ENCODE results near the gene MOK.

DNA sequence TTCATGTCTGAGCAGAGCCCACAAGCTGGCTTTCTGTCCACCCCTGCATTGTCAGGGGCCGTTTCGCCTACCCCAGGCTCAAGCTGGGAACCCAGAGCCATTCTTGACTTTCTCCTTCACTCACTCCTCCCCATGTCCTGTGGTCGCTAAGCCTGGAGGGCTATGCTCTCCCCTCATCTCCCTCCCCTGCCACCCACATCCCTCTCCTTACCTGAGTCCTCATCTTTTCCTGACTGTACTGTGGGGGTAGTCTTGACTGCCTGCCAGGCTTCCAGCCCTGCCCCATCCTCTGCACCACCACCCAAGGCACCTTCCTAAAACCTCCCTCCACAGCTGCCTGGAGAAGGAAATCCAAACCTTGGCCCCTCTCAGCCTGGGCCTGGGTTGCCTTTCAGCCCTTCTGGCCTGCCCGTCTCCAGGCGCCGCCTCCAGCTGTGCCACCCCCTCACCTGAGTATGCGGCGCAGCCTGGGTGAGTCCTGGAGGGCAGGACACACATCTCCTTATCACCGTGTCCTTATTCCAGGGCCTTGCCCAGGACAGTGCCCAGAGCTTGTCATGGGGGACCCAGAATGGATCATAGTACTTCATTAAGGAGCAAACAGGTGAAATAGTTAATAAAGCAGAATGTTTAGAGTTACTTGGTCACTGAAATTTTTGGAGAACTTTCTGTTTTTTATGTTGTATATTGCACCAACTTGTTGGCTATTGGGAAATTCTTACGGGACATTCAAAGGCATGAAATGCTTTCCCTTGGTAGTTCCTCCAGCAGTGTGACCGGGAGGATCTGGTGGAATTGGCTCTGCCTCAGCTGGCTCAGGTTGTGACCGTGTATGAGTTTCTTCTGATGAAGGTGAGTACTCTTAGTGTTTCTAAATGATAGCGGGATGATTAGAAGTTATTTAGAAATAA is 29.1 kb upstream of the MOK start:
- TF ChIP-seq EZH2phosphoT487 (conservative IDR thresholded peaks at IDR 0.05; ENCODE audit: low read length) (no peak), CTCF (IDR thresholded peaks at IDR 0.05; ENCODE audit: insufficient read depth, low read length, poor library complexity, severe bottlenecking) (no peak)

Data from SU-DHL-6 (cell line).